GM18508 (cell line): Measurements from ENCODE around the gene PI3.

Experiments
- ATAC-seq: cut with Tn5 transposase; IDR thresholded peaks from one replicate; pipeline ENCODE4 v1.9.1; 2021; ENCODE audit warnings: moderate number of reproducible peaks; ENCODE audit not compliant: insufficient read depth, unreplicated experiment

PI3 gene

DNA sequence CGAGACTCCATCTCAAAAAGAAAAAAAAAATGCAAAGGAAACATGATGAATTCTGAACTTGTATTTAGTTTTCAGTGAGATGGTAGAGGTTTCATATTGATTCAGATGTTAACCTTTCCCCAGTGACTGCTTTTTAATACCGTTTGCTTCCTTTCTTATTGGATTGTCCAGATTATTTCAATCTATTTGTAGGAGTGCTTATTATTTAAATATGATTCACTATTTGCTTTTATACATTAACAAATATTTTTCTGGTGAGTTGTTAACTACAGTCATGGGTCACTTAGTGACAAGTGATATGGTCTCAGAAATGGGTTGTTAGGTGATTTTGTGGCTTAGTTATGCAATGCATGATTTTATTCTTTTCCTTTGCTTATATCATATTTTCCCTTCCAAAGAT is 8.4 kb downstream of the PI3 start:
- ATAC-seq, result no peak

DNA sequence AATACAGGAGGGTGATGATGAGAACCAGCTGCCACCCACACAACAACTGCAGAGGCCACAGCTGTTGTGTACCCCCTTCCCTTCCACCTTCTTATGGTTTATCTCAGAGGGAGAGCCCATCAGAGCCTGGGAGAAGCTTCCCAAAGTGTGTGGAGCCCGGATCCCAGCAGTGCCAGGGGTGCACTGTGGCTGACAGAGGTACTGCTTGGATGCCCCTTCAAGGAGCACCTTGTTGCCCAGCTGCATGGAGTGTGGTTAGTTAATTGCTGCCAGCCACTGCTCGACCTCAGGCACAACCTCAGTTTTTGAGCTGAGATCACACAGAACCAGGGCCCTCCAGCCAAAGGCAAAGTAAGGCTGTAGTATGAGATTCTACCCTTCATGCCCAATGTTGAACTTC is 13.0 kb downstream of the PI3 start:
- no peak for ATAC-seq

DNA sequence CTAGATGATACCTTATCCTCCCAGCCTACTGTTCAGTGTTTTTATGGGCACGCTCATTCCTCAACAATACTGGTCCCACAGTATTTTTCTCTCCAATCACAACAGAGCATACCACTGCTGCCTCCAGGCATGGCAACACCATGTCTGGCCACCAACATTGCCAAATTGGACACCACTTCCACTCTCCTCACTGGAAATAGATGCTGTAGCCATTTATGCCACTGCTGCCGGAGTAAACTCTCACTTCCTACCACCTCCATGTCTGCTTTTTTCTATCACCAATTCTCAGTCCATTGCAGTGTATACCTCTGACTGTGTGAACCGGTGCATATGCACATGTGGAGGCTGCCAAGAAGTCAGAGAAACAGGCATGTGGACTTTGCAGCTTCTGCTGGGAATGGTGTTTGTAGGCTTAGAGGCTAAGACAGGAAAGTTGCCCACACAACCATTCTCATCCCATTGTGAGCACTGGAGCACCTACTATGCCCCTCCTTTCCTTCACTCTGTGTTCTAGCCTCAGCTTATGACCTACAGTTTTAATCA is 14.4 kb downstream of the PI3 start:
- ATAC-seq, result no peak

DNA sequence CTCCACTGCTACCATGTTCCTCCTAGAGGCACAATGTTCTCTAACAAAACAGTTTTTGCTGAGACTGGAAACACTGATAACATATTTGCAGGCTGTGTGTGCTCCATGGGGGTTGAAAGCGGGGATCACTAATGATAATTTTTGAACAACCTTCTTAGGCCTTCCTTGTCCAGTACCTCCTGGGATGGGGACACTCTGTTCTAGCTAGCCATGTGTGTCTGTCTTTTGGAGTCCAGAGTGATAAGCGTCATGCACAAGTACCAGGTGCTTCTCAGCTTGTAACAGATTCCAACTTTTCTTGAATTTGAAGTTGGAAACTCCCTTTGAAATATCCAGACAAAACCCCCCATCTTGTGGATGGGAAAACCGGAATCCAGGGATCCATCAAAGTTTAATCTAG is 15.2 kb downstream of the PI3 start:
- ATAC-seq, result no peak

DNA sequence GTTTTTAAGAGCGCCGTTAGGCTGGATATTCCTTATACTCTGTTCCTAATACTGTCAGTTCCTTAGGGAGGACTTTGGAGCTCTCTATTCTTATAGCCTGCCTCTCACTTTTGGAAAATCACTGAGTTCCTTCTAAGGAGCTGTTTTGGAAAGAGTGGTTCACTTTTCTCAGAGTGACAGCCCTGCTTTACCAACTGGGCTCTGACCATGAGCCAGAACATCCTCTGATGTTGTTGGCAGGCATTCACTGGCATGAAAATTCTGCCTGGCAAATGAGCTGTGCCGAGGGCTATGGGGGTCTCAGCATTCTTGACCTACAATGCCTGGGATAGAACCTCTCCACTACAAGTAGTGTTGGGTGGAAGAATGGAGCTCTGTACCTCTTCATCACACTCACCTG is 17.2 kb downstream of the PI3 start:
- no peak for ATAC-seq

DNA sequence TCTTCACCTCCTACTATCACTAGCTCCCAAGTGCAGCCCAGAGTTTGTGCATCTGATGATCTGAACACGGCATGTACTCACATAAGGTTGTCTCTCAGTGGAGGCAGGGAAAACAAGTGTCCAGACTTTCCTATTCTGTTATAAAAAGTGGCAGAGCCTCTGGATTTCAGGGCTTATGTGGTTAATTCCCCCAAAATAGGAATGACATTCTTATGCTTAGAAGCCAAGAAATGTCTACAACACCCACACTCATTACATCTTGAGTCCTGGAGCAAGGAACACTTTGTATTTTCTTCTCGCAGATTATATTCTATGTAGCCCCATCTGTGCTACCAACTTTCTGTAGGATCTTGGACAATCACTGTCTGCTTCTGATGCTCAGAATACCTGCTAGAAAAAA is 18.6 kb downstream of the PI3 start:
- ATAC-seq, result no peak

DNA sequence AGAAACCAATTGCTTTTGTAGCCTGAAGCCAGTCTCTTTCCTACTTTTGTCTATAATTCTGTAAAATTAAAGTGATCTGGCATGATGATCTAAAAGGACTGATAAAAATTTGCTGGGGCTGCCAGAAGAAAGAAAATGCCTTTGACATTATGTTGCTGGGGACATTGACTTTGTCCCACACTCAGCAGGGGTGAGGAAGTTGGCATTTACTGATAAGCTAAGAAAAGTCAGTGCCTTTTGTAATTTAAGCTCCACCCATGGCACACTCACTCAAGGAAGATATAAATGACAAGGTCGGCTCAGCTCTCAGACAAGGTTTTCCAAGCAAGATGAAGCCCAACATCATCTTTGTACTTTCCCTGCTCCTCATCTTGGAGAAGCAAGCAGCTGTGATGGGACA is 32.0 kb downstream of the PI3 start, which contains the start of gene SEMG1:
Gene SEMG1, plus strand, starts transcription at position 309 of the 400 bp plus-strand sequence. Its CDS starts 21 bp downstream, at position 330.
- ATAC-seq, result no peak

DNA sequence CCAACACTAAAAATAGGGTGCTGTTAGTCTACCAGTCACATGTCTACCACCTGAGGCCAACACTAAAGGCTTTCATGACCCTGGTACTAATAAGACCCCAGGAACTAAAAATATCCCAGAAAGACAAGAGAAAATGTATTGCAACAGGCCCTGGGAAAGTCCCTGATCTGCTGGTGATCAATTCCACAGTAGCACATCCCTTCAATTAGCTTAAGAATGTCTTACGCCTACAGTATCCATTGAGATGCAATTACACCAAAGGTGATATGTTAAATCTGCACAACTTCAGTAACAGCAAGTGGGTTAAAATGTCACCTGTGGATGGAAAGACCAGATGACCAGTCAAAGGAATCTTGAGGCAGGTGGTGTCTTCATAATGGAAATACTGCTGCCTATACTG is 35.2 kb downstream of the PI3 start:
- ATAC-seq, result no peak

DNA sequence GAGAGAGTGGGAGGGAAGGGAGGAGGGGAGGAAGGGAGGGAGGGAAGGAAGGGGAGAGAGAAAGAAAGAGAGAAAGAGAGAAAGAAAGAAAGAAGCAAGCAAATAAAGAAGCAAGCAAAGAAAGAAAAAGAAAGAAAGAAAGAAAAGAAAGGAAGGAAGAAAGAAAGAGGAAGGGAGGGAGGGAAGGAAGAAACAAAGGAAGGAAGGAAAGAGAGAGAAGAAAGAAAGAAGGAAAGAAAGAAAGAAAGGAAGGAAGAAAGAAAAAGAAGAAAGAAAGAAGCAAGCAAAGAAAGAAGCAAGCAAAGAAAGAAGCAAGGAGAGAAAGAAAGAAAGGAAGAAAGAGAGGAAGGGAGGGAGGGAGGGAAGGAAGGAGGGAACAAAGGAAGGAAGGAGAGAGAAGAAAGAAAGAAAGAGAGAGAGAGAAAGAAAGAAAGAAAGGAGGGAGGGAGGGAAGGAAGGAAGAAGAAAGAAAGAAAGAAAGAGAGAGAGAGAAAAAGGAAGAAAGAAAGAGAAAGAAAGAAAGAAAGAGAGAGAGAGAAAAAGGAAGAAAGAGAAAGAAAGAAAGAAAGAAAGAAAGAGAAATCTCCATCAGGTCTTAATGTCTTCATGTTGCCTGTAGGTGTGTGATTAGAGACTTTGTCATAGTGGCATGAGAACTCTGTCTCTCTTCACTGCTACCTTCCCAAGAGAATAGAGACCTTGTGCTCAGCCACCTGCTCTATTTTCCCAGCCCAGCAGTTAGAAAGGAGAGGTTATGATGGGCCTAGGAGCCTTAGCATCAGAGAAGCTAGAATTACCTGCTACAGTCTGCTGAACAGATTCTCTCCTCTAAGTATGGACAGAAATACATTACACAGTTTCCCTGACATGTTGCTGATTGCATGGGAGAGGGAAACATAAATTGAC is 37.1 kb downstream of the PI3 start:
- no peak for ATAC-seq

DNA sequence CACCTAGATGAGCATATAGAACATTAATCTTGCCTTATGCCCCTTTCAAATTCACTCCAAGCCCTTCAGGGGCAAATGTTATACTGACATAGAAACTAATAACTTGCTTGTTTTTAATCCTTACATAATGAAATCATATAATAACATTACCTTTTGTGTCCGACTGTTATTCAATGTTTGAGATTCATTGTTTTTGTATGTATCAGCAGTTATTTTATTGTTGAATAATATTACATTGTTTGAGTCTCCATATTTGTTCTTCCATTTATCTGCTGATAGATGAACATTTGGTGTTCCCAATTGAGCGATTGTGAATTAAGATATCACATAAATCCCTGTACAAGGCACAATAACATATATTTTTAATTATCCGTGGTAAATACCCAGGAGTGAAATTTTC is 38.1 kb downstream of the PI3 start:
- no peak for ATAC-seq

DNA sequence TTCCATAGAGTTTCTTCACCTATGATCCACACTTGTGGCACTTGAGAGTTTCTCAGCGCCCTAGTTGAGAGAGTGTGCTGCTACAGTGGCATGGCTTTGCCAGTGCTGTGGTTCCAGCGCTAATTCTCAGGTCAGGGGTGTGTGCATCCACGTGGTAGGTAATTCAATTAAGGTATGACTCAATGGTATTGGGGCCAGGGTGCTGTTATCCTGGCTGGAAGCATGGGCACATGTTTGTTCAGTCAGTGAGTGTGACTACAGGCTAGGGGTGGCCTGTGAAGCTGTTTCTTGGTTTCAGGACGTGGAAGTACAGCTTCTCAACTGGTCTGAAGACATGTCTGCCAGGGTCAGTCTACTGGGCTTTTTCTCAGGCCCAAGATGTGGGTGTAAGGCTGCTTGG is 43.4 kb downstream of the PI3 start:
- ATAC-seq, result no peak

DNA sequence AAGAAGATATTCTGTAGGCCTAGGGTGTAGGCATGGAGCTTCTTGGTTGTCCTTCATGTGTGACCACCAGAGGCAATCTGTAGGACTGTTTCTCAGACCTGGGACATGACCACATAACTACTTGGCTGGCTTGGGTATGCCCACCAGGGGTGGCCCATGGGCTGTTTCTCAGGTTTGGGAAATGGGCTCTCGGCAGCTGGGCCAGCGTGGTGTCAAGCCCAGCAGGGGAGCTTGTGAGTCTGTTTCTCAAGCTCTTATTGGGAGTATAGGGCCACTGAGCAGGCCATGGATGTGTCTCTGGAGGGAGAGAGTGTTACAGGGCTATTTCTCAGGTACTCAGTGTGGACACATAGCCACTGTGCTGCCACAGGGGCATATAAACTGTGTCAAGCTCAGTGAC is 43.9 kb downstream of the PI3 start:
- no peak for ATAC-seq

DNA sequence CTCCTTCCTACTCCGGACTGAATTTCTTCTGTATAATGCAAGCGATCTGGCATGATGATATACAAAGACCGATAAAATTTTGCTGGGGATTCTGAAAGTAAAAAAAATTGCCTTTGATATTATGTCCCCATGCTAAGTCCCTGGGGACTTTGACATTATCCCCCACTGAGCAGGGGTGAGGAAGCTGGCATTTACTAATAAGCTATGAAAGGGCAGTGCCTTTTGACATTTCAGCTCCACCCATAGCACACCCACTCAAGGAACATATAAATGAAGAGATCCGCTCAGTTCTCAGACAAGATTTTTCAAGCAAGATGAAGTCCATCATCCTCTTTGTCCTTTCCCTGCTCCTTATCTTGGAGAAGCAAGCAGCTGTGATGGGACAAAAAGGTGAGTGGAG is 46.4 kb downstream of the PI3 start, which contains the start of gene SEMG2:
Gene SEMG2, plus strand, starts transcription at position 298 of the 400 bp plus-strand sequence. Its CDS starts 17 bp downstream, at position 315.
- no peak for ATAC-seq

DNA sequence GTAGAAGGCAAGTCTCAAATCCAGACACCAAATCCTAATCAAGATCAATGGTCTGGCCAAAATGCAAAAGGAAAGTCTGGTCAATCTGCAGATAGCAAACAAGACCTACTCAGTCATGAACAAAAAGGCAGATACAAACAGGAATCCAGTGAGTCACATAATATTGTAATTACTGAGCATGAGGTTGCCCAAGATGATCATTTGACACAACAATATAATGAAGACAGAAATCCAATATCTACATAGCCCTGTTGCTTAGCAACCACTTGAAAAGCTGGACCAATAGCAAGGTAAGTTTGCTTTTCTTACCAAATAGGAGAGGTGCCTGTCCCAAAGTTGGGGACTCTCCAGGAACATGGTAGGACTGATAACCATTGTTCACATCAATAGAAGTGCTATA is 48.4 kb downstream of the PI3 start:
- ATAC-seq, result no peak
